Measurements from ENCODE around the gene SLC6A9.

- TF ChIP-seq, protein P1, sequence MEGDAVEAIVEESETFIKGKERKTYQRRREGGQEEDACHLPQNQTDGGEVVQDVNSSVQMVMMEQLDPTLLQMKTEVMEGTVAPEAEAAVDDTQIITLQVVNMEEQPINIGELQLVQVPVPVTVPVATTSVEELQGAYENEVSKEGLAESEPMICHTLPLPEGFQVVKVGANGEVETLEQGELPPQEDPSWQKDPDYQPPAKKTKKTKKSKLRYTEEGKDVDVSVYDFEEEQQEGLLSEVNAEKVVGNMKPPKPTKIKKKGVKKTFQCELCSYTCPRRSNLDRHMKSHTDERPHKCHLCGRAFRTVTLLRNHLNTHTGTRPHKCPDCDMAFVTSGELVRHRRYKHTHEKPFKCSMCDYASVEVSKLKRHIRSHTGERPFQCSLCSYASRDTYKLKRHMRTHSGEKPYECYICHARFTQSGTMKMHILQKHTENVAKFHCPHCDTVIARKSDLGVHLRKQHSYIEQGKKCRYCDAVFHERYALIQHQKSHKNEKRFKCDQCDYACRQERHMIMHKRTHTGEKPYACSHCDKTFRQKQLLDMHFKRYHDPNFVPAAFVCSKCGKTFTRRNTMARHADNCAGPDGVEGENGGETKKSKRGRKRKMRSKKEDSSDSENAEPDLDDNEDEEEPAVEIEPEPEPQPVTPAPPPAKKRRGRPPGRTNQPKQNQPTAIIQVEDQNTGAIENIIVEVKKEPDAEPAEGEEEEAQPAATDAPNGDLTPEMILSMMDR (conservative IDR thresholded peaks at IDR 0.05; ENCODE audit: low read depth in 2 of 2), result no peak
- no peak for TF ChIP-seq POLR2AphosphoS5 (IDR thresholded peaks at IDR 0.05; ENCODE audit: low read depth)
- no peak for TF ChIP-seq ZNF114 (CRISPR knock-in tag; IDR thresholded peaks at IDR 0.05)
- TF ChIP-seq JUNB (IDR thresholded peaks at IDR 0.05; ENCODE audit: unreplicated experiment), result no peak
- TF ChIP-seq, protein P2, sequence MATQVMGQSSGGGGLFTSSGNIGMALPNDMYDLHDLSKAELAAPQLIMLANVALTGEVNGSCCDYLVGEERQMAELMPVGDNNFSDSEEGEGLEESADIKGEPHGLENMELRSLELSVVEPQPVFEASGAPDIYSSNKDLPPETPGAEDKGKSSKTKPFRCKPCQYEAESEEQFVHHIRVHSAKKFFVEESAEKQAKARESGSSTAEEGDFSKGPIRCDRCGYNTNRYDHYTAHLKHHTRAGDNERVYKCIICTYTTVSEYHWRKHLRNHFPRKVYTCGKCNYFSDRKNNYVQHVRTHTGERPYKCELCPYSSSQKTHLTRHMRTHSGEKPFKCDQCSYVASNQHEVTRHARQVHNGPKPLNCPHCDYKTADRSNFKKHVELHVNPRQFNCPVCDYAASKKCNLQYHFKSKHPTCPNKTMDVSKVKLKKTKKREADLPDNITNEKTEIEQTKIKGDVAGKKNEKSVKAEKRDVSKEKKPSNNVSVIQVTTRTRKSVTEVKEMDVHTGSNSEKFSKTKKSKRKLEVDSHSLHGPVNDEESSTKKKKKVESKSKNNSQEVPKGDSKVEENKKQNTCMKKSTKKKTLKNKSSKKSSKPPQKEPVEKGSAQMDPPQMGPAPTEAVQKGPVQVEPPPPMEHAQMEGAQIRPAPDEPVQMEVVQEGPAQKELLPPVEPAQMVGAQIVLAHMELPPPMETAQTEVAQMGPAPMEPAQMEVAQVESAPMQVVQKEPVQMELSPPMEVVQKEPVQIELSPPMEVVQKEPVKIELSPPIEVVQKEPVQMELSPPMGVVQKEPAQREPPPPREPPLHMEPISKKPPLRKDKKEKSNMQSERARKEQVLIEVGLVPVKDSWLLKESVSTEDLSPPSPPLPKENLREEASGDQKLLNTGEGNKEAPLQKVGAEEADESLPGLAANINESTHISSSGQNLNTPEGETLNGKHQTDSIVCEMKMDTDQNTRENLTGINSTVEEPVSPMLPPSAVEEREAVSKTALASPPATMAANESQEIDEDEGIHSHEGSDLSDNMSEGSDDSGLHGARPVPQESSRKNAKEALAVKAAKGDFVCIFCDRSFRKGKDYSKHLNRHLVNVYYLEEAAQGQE (IDR thresholded peaks at IDR 0.05; ENCODE audit: unreplicated experiment), result no peak
Measured at GRCh38 chr1:44024031-44024902, 7.0 kb downstream of the SLC6A9 start.

Data from GM23338 (cell line).